Endothelial cell of umbilical vein (primary cell): Measurements from ENCODE around the gene RASGEF1C. TPM values are rescaled to one million over a fixed set of nuclear protein-coding genes. Genes with fewer than 3 reads are reported as not detected.

ENCODE experiments used
- BruUV-seq: library from RNA; stranded (reverse); fragments of 400-500 nt; replicated peaks from 2 replicates; lab custom pipeline; 2021; lab: Mats Ljungman, UMichigan
- CTCF ChIA-PET: fragments of 300-600, 350-600 bp; sonication (Branson Sonifier 250); formaldehyde crosslinking; loops from one replicate; lab custom pipeline; 2021; ENCODE audit warnings: antibody characterized with exemption, inconsistent platforms; lab: Charles Lee
- POLR2A ChIA-PET: fragments of 300-600, 350-600 bp; sonication (Branson Sonifier 250); formaldehyde crosslinking; loops from one replicate; lab custom pipeline; 2021; ENCODE audit warnings: antibody characterized with exemption, inconsistent platforms; lab: Charles Lee
- DNase-seq: peaks from one replicate; pipeline ENCODE4 v3.0.0-alpha.2; 2011; ENCODE audit warnings: low read depth, low spot score
- FAIRE-seq: peaks from 2 replicates; lab custom pipeline; 2011; peaks lifted over from hg19 to GRCh38; lab: Jason Lieb, UNC
- H2AFZ ChIP-seq: 2 replicates; pipeline ENCODE4 v1.6.0; 2012; ENCODE audit warnings: low read depth, low read length, control low read depth, inconsistent platforms
- H3K27ac ChIP-seq: 2 replicates; pipeline ENCODE4 v1.5.1; 2011; ENCODE audit warnings: low read depth, mild to moderate bottlenecking, control low read depth, low read length, moderate library complexity; ENCODE audit not compliant: insufficient read depth
- H3K27me3 ChIP-seq, 2 experiments: 2 replicates each; pipeline versions ENCODE4 v1.6.0 to v1.6.1; 2011; ENCODE audit warnings: low read length in 2 of 2, mixed read lengths in 1 of 2; ENCODE audit not compliant: control insufficient read depth in 2 of 2, insufficient read depth in 2 of 2
- H3K36me3 ChIP-seq, 2 experiments: 2 replicates in 1 of 2; 3 replicates in 1 of 2; pipeline ENCODE4 v1.5.1; 2011; ENCODE audit warnings: low read length in 2 of 2, mild to moderate bottlenecking in 1 of 2, moderate library complexity in 1 of 2; ENCODE audit not compliant: control insufficient read depth in 2 of 2, insufficient read depth in 2 of 2; ENCODE audit errors: extremely low read depth in 1 of 2
- H3K4me1 ChIP-seq: 3 replicates; pipeline ENCODE4 v1.5.1; 2011; ENCODE audit warnings: mild to moderate bottlenecking, low read length; ENCODE audit not compliant: control insufficient read depth, insufficient read depth; ENCODE audit errors: extremely low read depth
- H3K4me2 ChIP-seq: 2 replicates; pipeline ENCODE4 v1.6.1; 2011; ENCODE audit warnings: low read length, control low read depth, mixed read lengths; ENCODE audit not compliant: insufficient read depth
- H3K4me3 ChIP-seq, 3 experiments: fragments of 200-600 bp in 1 of 3; sonication (generic), shearing (Covaris generic) in 1 of 3; replicated peaks in 1 of 3; 2 replicates each; pipeline ENCODE4 v1.5.1; 2011 to 2016; ENCODE audit warnings: control low read depth in 3 of 3, low read length in 3 of 3, mild to moderate bottlenecking in 2 of 3, inconsistent platforms in 1 of 3, low read depth in 1 of 3, moderate library complexity in 1 of 3; ENCODE audit not compliant: insufficient read depth in 1 of 3
- H3K79me2 ChIP-seq: 2 replicates; pipeline ENCODE4 v1.6.0; 2012; ENCODE audit warnings: low read length, inconsistent platforms; ENCODE audit not compliant: control insufficient read depth, insufficient read depth
- H3K9ac ChIP-seq: replicated peaks from 2 replicates; pipeline ENCODE3; 2011; ENCODE audit warnings: low read length, control low read depth; ENCODE audit not compliant: insufficient read depth; ENCODE audit errors: extremely low read depth
- H3K9me1 ChIP-seq: replicated peaks from 3 replicates; pipeline ENCODE4 v1.6.0; 2011; ENCODE audit warnings: mild to moderate bottlenecking, low read length; ENCODE audit not compliant: control insufficient read depth, insufficient read depth; ENCODE audit errors: extremely low read depth
- H3K9me3 ChIP-seq: replicated peaks from 2 replicates; pipeline ENCODE4 v1.5.1; 2012; ENCODE audit warnings: low read length, inconsistent platforms; ENCODE audit not compliant: control insufficient read depth, insufficient read depth
- H4K20me1 ChIP-seq: replicated peaks from 2 replicates; pipeline ENCODE3; 2011; ENCODE audit warnings: mild to moderate bottlenecking, low read length; ENCODE audit not compliant: control insufficient read depth, insufficient read depth; ENCODE audit errors: extremely low read depth
- EZH2 ChIP-seq: IDR thresholded peaks from 2 replicates; pipeline ENCODE4 v1.6.1; 2012; ENCODE audit warnings: borderline replicate concordance, low read depth, mild to moderate bottlenecking, moderate library complexity, low read length, inconsistent platforms; ENCODE audit not compliant: severe bottlenecking
- FOS ChIP-seq: IDR thresholded peaks from 2 replicates; pipeline ENCODE4 v1.6.1; 2011; ENCODE audit warnings: mild to moderate bottlenecking, low read length, moderate library complexity, borderline replicate concordance; ENCODE audit not compliant: insufficient read depth
- GATA2 ChIP-seq: IDR thresholded peaks from 2 replicates; pipeline ENCODE4 v1.7.0; 2011; ENCODE audit warnings: low read depth, mild to moderate bottlenecking, moderate library complexity, mixed read lengths, low read length; ENCODE audit not compliant: insufficient read length, insufficient read depth
- JUN ChIP-seq: IDR thresholded peaks from 2 replicates; pipeline ENCODE4 v1.6.1; 2011; ENCODE audit warnings: borderline replicate concordance, low read depth; ENCODE audit not compliant: insufficient read length, insufficient read depth
- MYC ChIP-seq: IDR thresholded peaks from one replicate; pipeline ENCODE4 v1.6.1; 2011; ENCODE audit warnings: mild to moderate bottlenecking, low read depth, low read length
- POLR2A ChIP-seq: IDR thresholded peaks from 2 replicates; pipeline ENCODE4 v1.6.1; 2012; ENCODE audit warnings: low read depth, mild to moderate bottlenecking, control low read depth, low read length
- POLR2AphosphoS5 ChIP-seq: IDR thresholded peaks from 2 replicates; pipeline ENCODE4 v1.6.1; 2012; ENCODE audit warnings: low read depth, mild to moderate bottlenecking, control low read depth, low read length, moderate library complexity; ENCODE audit not compliant: insufficient read depth
- dilution Hi-C: fragments of 300-500 bp; cut with MboI; formaldehyde crosslinking; loops from one replicate; pipeline ENCODE4 v1.15.0; 2019; ENCODE audit warnings: low sequenced_read_pairs; ENCODE audit not compliant: extremely low pct_ligation_motif_present
- intact Hi-C: fragments of 100-400 bp; cut with micrococcal nuclease; formaldehyde crosslinking; loops from one replicate; pipeline ENCODE4 v1.10.0; 2022
- polyA plus RNA-seq, 4 experiments: library from polyadenylated mRNA; depleted of rRNA in 3 of 4; stranded (reverse) in 3 of 4; unstranded in 1 of 4; fragments of >200 nt; gene quantifications; 2 replicates each; pipeline versions ENCODE4 v1.2.1 to v1.2.3, GENCODE V29; 2011 to 2012; ENCODE audit warnings: missing spikeins in 1 of 4
- total RNA-seq: library from RNA; stranded (reverse); gene quantifications from 2 replicates; pipeline ENCODE4 v1.2.3, GENCODE V29; 2021
- TF ChIP-seq, protein P1 (sequence below), 2 donors: IDR thresholded peaks; 1 replicate in 1 of 2; 2 replicates in 1 of 2; pipeline ENCODE4 v1.5.1; 2011; ENCODE audit warnings: low read length in 2 of 2, mild to moderate bottlenecking in 2 of 2, moderate library complexity in 2 of 2, control low read depth in 1 of 2, inconsistent platforms in 1 of 2, low read depth in 1 of 2; ENCODE audit not compliant: insufficient read depth in 1 of 2; ENCODE audit errors: extremely low read depth in 1 of 2
- TF ChIP-seq, protein P2 (sequence below): IDR thresholded peaks from 2 replicates; pipeline ENCODE4 v1.6.1; 2011; ENCODE audit not compliant: insufficient read depth, insufficient read length

Gene RASGEF1C
- total and polyA plus RNA-seq, 2 donors (not counting 3 experiments of a cell fraction or from before 2014, with no cell fraction given) = not detected

- Histone ChIP-seq H3K4me2 (no peak overlapping the region), H3K4me1 (no peaks in the 10 kb centered on the region), H2AFZ (no peak overlapping the region), H3K27me3 (no peaks in the 10 kb centered on the region), H3K4me3 (no peak overlapping the region), H3K79me2 (no peaks in the 10 kb centered on the region), H4K20me1 (no peaks in the 10 kb centered on the region), H3K36me3 (peaks cover 3 to 9% of the 10 kb centered on the region in 2 experiments), H3K9me3 (no peaks in the 10 kb centered on the region), H3K27ac (no peak overlapping the region), H3K9ac (no peak overlapping the region), H3K9me1 (no peaks in the 10 kb centered on the region)
- no peak for FAIRE-seq
- POLR2A ChIA-PET = interaction anchor here (0.7 kb wide), 1 partner anchor 14 kb away, joined by 7 read pairs; no protein-coding TSS in a partner anchor
- CTCF ChIA-PET = no interaction called here
- DNase-seq = no peak
- intact Hi-C loops = no loop called here
- BruUV-seq = no TSS peak
- TF ChIP-seq POLR2AphosphoS5 (no peak), POLR2A (no peak), EZH2 (no peak), JUN (no peak), GATA2 (no peak), MYC (no peak), FOS (no peak)
- TF ChIP-seq, protein P1, sequence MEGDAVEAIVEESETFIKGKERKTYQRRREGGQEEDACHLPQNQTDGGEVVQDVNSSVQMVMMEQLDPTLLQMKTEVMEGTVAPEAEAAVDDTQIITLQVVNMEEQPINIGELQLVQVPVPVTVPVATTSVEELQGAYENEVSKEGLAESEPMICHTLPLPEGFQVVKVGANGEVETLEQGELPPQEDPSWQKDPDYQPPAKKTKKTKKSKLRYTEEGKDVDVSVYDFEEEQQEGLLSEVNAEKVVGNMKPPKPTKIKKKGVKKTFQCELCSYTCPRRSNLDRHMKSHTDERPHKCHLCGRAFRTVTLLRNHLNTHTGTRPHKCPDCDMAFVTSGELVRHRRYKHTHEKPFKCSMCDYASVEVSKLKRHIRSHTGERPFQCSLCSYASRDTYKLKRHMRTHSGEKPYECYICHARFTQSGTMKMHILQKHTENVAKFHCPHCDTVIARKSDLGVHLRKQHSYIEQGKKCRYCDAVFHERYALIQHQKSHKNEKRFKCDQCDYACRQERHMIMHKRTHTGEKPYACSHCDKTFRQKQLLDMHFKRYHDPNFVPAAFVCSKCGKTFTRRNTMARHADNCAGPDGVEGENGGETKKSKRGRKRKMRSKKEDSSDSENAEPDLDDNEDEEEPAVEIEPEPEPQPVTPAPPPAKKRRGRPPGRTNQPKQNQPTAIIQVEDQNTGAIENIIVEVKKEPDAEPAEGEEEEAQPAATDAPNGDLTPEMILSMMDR (IDR thresholded peaks at IDR 0.05; ENCODE audit: extremely low read depth in 1 of 2, insufficient read depth in 1 of 2, low read depth in 1 of 2, low read length in 2 of 2) = no peak
- TF ChIP-seq, protein P2, sequence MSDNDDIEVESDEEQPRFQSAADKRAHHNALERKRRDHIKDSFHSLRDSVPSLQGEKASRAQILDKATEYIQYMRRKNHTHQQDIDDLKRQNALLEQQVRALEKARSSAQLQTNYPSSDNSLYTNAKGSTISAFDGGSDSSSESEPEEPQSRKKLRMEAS = no peak
- dilution Hi-C loops = no loop called here
Observed at GRCh38 chr5:180238631-180239030, 29.6 kb upstream of the RASGEF1C start.
